Thyroid gland (tissue), 4 donors: Measurements from ENCODE around the gene DZANK1. TPM values are rescaled to one million over a fixed set of nuclear protein-coding genes. Genes with fewer than 3 reads are reported as not detected.

Experiments
- DNase-seq, 2 donors: peaks; one replicate each; pipeline ENCODE4 v3.0.0-alpha.2; 2019
- H3K27ac ChIP-seq, 3 donors: fragments of 200-600 bp; sonication (generic); 1 replicate in 2 of 3; 2 replicates in 1 of 3; pipeline ENCODE4 v1.5.1; 2016 to 2019; ENCODE audit warnings: mild to moderate bottlenecking in 1 of 3, moderate library complexity in 1 of 3
- H3K27me3 ChIP-seq: fragments of 200-600 bp; sonication (generic); one replicate; pipeline ENCODE4 v1.5.1; 2019
- H3K36me3 ChIP-seq, 2 donors: fragments of 200-600 bp; sonication (generic); one replicate each; pipeline ENCODE4 v1.5.1; 2016 to 2019
- H3K4me1 ChIP-seq, 2 donors: fragments of 200-600 bp; sonication (generic); one replicate each; pipeline ENCODE4 v1.5.1; 2017 to 2019
- H3K4me3 ChIP-seq, 3 donors: fragments of 200-600 bp; sonication (generic); replicated peaks in 1 of 3; 1 replicate in 2 of 3; 2 replicates in 1 of 3; pipeline ENCODE4 v1.5.1; 2016; ENCODE audit warnings: mild to moderate bottlenecking in 1 of 3
- H3K9me3 ChIP-seq: fragments of 200-600 bp; sonication (generic); one replicate; pipeline ENCODE4 v1.5.1; 2017
- POLR2A ChIP-seq, 2 donors: fragments of 450-650 bp; IDR thresholded peaks; one replicate each; pipeline ENCODE4 v1.6.1; 2017; ENCODE audit warnings: antibody characterized with exemption in 2 of 2, mild to moderate bottlenecking in 2 of 2, moderate library complexity in 1 of 2
- WGBS, 2 donors: methylation state at CpG; one replicate each; pipeline ENCODE4 v1.1.5; 2017; 5-methylcytosine and 5-hydroxymethylcytosine counted together
- intact Hi-C: fragments of 100-400 bp; cut with DNase I; formaldehyde crosslinking; loops from one replicate; pipeline ENCODE4 v1.15.1; 2023
- total RNA-seq, 4 donors: library from RNA; depleted of rRNA; stranded (reverse); fragments of >200 nt; gene quantifications; one replicate each; pipeline ENCODE4 v1.2.3, GENCODE V29; 2016
- TF ChIP-seq, protein P1 (sequence below), 6 experiments: fragments of 200-600 bp in 3 of 6; fragments of 450-650 bp in 3 of 6; sonication (generic) in 3 of 6; IDR thresholded peaks; one replicate each; pipeline ENCODE4 v1.5.1; 2016 to 2019; ENCODE audit warnings: antibody characterized with exemption in 6 of 6, mild to moderate bottlenecking in 2 of 6, inconsistent platforms in 1 of 6, moderate library complexity in 1 of 6

Gene DZANK1
- 10 to 100 TPM in 1 of 4 donors, 1 to 10 TPM in 3; 6.7 to 10.6 (median 8.5) TPM for total RNA-seq

DNA sequence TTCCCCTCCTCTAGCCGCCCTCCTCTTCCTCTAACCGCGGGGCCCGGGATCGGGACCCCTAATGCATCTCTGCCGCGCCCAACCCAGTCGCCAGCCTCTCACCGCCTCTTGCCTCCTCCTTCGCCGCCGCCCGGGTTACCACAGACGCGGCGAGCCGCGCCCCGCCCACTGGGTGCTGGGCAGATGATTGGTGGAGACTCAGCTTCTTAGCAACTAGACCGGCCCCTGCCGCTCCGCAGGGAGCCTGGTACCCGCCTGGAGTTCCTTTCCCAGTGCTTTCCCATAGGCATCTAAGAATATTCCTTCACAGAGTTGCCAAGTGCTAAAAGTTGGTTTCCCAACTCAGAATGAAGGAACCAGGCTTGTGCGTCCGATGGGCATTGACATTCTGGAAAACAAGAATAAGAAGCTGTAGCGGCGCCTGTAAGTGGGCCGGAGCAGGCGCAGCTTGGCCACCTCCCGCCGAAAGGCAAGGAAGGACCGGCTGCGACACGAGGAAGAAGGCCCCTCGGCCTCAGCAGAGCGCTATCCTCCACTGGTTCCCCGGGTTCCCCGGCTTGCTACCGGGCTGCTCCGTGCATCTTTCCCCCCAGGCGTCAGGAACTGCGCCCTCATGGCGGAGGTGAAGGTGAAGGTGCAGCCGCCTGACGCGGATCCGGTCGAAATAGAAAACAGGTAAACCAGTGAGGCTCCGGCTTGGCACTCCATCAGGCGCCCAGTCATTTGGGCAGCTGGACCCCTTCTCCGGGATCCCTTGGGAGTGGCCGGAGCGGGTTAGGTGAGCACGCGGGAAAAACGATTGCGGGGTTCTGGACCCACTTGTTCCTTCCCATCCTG is at the start of gene DZANK1, which contains the start of gene POLR3F:
Gene DZANK1 (minus strand): TSS at position 137 of the 837 bp plus-strand sequence. CDS start 1,672 bp downstream, outside the sequence.
Gene POLR3F (plus strand): TSS at position 497 of the 837 bp plus-strand sequence. CDS start 117 bp downstream, at position 614.
- intact Hi-C loops: no loop called here
- Histone ChIP-seq H3K4me3 (peak within 1 kb of the TSS; percentile 57 to 96 (median 87)), H3K27me3 (no peaks in the 10 kb centered on the region), H3K36me3 (no peaks in the 10 kb centered on the region), H3K4me1 (peaks cover 6 to 19% of the 10 kb centered on the region in 2 donors), H3K9me3 (no peaks in the 10 kb centered on the region), H3K27ac (peak within 1 kb of the TSS; percentile 75 to 88 (median 80))
- WGBS, 2 donors: 0 to 1% methylated on average over 18 to 32 of the region's 57 CpGs
- TF ChIP-seq, protein P1, sequence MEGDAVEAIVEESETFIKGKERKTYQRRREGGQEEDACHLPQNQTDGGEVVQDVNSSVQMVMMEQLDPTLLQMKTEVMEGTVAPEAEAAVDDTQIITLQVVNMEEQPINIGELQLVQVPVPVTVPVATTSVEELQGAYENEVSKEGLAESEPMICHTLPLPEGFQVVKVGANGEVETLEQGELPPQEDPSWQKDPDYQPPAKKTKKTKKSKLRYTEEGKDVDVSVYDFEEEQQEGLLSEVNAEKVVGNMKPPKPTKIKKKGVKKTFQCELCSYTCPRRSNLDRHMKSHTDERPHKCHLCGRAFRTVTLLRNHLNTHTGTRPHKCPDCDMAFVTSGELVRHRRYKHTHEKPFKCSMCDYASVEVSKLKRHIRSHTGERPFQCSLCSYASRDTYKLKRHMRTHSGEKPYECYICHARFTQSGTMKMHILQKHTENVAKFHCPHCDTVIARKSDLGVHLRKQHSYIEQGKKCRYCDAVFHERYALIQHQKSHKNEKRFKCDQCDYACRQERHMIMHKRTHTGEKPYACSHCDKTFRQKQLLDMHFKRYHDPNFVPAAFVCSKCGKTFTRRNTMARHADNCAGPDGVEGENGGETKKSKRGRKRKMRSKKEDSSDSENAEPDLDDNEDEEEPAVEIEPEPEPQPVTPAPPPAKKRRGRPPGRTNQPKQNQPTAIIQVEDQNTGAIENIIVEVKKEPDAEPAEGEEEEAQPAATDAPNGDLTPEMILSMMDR (IDR thresholded peaks at IDR 0.05): no peak
- peak in 1 of 2 donors; percentile 39 for TF ChIP-seq POLR2A (IDR thresholded peaks at IDR 0.05)
- peak; percentile 97 for DNase-seq

DNA sequence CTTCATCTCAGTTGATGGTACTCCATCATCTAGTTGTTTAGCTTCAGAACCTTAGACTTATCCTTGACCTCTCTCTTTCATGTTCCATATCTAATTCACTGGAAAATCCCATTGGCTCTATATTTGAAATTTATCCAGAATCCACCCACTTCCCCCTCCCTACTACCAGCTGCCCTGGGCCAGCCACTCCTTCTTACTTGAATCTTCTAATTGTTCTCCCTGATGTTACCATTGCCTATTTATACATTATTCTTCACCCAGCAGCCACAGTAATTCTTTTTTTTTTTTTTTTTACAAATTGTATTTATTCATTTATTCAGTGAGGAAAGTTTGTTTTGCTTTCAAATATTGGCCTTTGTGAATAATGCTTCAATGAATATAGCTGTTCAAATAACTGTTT is 49.1 kb upstream of the DZANK1 start:
- no peak for TF ChIP-seq POLR2A (IDR thresholded peaks at IDR 0.05)
- no peak overlapping the region for H3K4me3 ChIP-seq
- H3K4me1 ChIP-seq: no peaks in the 10 kb centered on the region
- no peak for DNase-seq
- H3K9me3 ChIP-seq: no peaks in the 10 kb centered on the region
- intact Hi-C loops: no loop called here
- H3K27ac ChIP-seq: no peak overlapping the region
- no peaks in the 10 kb centered on the region for H3K27me3 ChIP-seq
- peaks cover 5 to 25% of the 10 kb centered on the region in 2 donors for H3K36me3 ChIP-seq

DNA sequence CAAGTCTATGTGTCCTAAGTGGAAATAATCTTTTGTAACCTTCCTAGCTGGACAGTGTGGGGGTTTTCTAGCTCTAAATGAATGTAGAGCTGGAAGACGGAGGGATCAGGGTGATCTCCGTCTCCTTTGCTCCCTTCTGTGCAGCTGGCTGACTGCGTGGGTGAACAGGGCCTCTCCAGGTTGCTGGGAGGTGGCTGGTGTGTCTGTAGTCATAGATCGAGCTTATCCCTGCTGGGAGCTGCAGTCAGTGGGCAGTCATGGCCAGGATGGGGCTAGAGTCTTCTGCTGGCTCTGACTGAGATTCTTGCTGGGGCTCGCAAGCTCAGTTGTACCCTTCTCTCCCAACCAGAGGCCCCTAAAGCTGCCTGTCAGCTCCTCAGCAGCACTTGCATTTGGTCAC is 47.3 kb upstream of the DZANK1 start:
- DNase-seq: no peak
- WGBS, 2 donors: 94 to 98% methylated on average over 4 to 5 of the region's 5 CpGs
- H3K9me3 ChIP-seq: no peaks in the 10 kb centered on the region
- H3K4me3 ChIP-seq: no peak overlapping the region
- peaks cover 0 to 1% of the 10 kb centered on the region in 2 donors for H3K4me1 ChIP-seq
- no peak overlapping the region for H3K27ac ChIP-seq
- TF ChIP-seq, protein P1 (IDR thresholded peaks at IDR 0.05): no peak
- no peak for TF ChIP-seq POLR2A (IDR thresholded peaks at IDR 0.05)
- H3K27me3 ChIP-seq: no peaks in the 10 kb centered on the region
- intact Hi-C loops: no loop called here
- H3K36me3 ChIP-seq: peaks cover 5 to 25% of the 10 kb centered on the region in 2 donors

DNA sequence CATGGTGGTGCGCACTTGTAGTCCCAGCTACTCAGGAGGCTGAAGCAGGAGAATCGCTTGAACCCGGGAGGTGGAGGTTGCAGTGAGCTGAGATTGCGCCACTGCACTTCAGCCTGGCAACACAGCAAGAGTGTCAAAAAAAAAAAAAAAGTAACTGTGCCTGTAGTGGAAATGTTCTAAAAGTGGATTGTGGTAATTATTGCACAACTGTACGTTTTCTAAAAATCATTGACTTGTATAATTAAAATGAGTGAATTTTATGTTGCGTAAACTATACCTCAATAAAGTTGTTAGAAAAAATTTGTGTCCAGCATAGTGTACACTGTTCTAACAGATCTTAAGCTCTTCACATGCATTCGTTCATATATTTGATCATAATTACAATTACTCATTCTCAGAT is 46.4 kb upstream of the DZANK1 start:
- Histone ChIP-seq H3K36me3 (peaks cover 5 to 25% of the 10 kb centered on the region in 2 donors), H3K27ac (no peak overlapping the region), H3K4me3 (no peak overlapping the region), H3K27me3 (no peaks in the 10 kb centered on the region), H3K4me1 (peaks cover 9 to 11% of the 10 kb centered on the region in 2 donors), H3K9me3 (no peaks in the 10 kb centered on the region)
- WGBS, 2 donors: 90 to 97% methylated on average over 7 of the region's 7 CpGs
- intact Hi-C loops: no loop called here
- DNase-seq: no peak
- TF ChIP-seq, protein P1 (IDR thresholded peaks at IDR 0.05): no peak
- TF ChIP-seq POLR2A (IDR thresholded peaks at IDR 0.05): no peak

DNA sequence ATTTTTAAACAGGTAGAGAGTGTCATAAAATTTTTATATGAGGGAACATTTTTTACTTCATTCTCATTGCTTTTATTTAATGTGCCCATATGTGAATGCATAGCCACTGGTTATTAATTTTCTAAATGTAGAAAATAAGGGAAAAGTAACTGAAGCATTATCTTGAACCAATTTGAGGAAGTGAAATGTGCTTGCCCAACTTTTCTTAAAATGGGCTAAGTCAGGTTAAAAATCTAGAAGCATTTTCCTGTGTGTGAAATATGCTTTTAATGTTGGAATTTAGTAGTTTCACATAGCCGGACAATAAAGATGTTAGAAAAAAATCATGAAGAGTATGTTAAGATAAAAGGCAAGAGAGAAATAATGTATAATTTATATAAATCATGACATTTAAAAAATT is 44.7 kb upstream of the DZANK1 start:
- WGBS, 2 donors: 86 to 94% methylated on average over 1 of the region's 1 CpG
- TF ChIP-seq, protein P1 (IDR thresholded peaks at IDR 0.05): no peak
- no peak for TF ChIP-seq POLR2A (IDR thresholded peaks at IDR 0.05)
- Histone ChIP-seq H3K9me3 (no peaks in the 10 kb centered on the region), H3K27ac (no peak overlapping the region), H3K4me3 (no peak overlapping the region), H3K36me3 (peaks cover 5 to 23% of the 10 kb centered on the region in 2 donors), H3K4me1 (peaks cover 13 to 14% of the 10 kb centered on the region in 2 donors), H3K27me3 (no peaks in the 10 kb centered on the region)
- no peak for DNase-seq
- intact Hi-C loops: no loop called here
